K562 (cell line): ENCODE results near the gene RNF223. TPM values are rescaled to one million over a fixed set of nuclear protein-coding genes. Genes with fewer than 3 reads are reported as not detected.
A peak's percentile ranks its signal among the peaks of the same experiment; 100 is the strongest.

Experiments
- ARID3A ChIP-seq: IDR thresholded peaks from 2 replicates; pipeline ENCODE4 v1.6.1; 2012; ENCODE audit warnings: low read depth, low read length, improper control_type of control experiment, borderline replicate concordance
- ARNT ChIP-seq, 2 experiments: fragments of 450-650 bp; IDR thresholded peaks; 2 replicates each; pipeline ENCODE4 v1.6.1; 2016; ENCODE audit warnings: mild to moderate bottlenecking in 1 of 2
- CSDE1 ChIP-seq, 2 experiments: fragments of 450-650 bp; IDR thresholded peaks; 2 replicates each; pipeline ENCODE4 v1.6.1; 2016; ENCODE audit warnings: mild to moderate bottlenecking in 1 of 2
- DACH1 ChIP-seq: fragments of 450-650 bp; IDR thresholded peaks from 2 replicates; pipeline ENCODE4 v1.6.1; 2018; ENCODE audit not compliant: partially characterized antibody
- E2F1 ChIP-seq: sonication (generic); formaldehyde crosslinking; IDR thresholded peaks from 2 replicates; pipeline ENCODE4 v1.8.1; 2023; ENCODE audit warnings: mild to moderate bottlenecking, missing genetic modification reagents, moderate library complexity
- EP300 ChIP-seq: IDR thresholded peaks from 2 replicates; pipeline ENCODE4 v1.6.1; 2012; ENCODE audit warnings: low read length, improper control_type of control experiment
- FIP1L1 ChIP-seq: fragments of 200-400 bp; formaldehyde crosslinking; IDR thresholded peaks from 2 replicates; pipeline ENCODE4 v1.6.1; 2018; ENCODE audit warnings: mild to moderate bottlenecking, low read depth, low read length; ENCODE audit not compliant: poor library complexity, severe bottlenecking
- FOXK1 ChIP-seq: sonication (generic); formaldehyde crosslinking; IDR thresholded peaks from 2 replicates; pipeline ENCODE4 v1.8.0; 2022; ENCODE audit warnings: missing genetic modification reagents, mild to moderate bottlenecking, borderline replicate concordance
- GABPB1 ChIP-seq: sonication (generic); formaldehyde crosslinking; IDR thresholded peaks from 2 replicates; pipeline ENCODE4 v1.8.0; 2022; ENCODE audit warnings: mild to moderate bottlenecking, missing genetic modification reagents
- GMEB1 ChIP-seq: fragments of 250-450 bp; sonication (Bioruptor Pico); IDR thresholded peaks from 2 replicates; pipeline ENCODE4 v1.4.0; 2020; ENCODE audit warnings: mild to moderate bottlenecking
- HMG20B ChIP-seq: fragments of 250-450 bp; sonication (Bioruptor Pico); IDR thresholded peaks from 2 replicates; pipeline ENCODE4 v1.5.0; 2021; ENCODE audit warnings: mild to moderate bottlenecking
- HNRNPLL ChIP-seq: fragments of 200-400 bp; formaldehyde crosslinking; IDR thresholded peaks from 2 replicates; pipeline ENCODE4 v1.6.1; 2017; ENCODE audit warnings: low read length, low read depth, mild to moderate bottlenecking; ENCODE audit not compliant: poor library complexity, severe bottlenecking
- L3MBTL2 ChIP-seq: fragments of 450-650 bp; IDR thresholded peaks from 2 replicates; pipeline ENCODE4 v1.6.1; 2016; ENCODE audit warnings: mild to moderate bottlenecking, moderate library complexity
- NELFE ChIP-seq: IDR thresholded peaks from 2 replicates; pipeline ENCODE4 v1.6.1; 2011; ENCODE audit warnings: mild to moderate bottlenecking; ENCODE audit not compliant: insufficient read depth, insufficient read length
- NR4A1 ChIP-seq, 2 experiments: fragments of 250-450 bp in 1 of 2; fragments of 450-650 bp in 1 of 2; sonication (Bioruptor Pico) in 1 of 2; IDR thresholded peaks; 2 replicates each; pipeline versions ENCODE4 v1.4.0 to v1.6.1; 2016 to 2020; ENCODE audit warnings: mild to moderate bottlenecking in 2 of 2, missing compliant biosample characterization in 1 of 2, missing genetic modification characterization in 1 of 2, moderate library complexity in 1 of 2
- POLR2B ChIP-seq: fragments of 450-650 bp; IDR thresholded peaks from 2 replicates; pipeline ENCODE4 v1.6.1; 2018; ENCODE audit warnings: low read depth; ENCODE audit not compliant: partially characterized antibody
- RBM39 ChIP-seq: fragments of 200-400 bp; formaldehyde crosslinking; optimal IDR thresholded peaks from 2 replicates; pipeline ENCODE3; 2018; ENCODE audit warnings: low read depth, low read length
- SIN3B ChIP-seq: fragments of 450-650 bp; IDR thresholded peaks from 2 replicates; pipeline ENCODE4 v1.6.1; 2017; ENCODE audit warnings: low read depth, mild to moderate bottlenecking, moderate library complexity
- SRSF1 ChIP-seq: fragments of 200-400 bp; formaldehyde crosslinking; IDR thresholded peaks from 2 replicates; pipeline ENCODE4 v1.6.1; 2017; ENCODE audit warnings: mild to moderate bottlenecking, low read depth, low read length, moderate library complexity
- STAT5A ChIP-seq: IDR thresholded peaks from 2 replicates; pipeline ENCODE4 v1.6.1; 2012; ENCODE audit warnings: low read length, inconsistent platforms, borderline replicate concordance
- TARDBP ChIP-seq: fragments of 450-650 bp; IDR thresholded peaks from 2 replicates; pipeline ENCODE4 v1.6.1; 2016
- TBL1XR1 ChIP-seq, 2 experiments: IDR thresholded peaks; 2 replicates each; pipeline ENCODE4 v1.6.1; 2012; ENCODE audit warnings: improper control_type of control experiment in 2 of 2, low read length in 2 of 2, mild to moderate bottlenecking in 1 of 2
- TRIM28 ChIP-seq: fragments of 450-650 bp; IDR thresholded peaks from 2 replicates; pipeline ENCODE4 v1.6.1; 2017
- U2AF2 ChIP-seq: fragments of 200-400 bp; formaldehyde crosslinking; optimal IDR thresholded peaks from 2 replicates; pipeline ENCODE3; 2017; ENCODE audit warnings: low read depth, mild to moderate bottlenecking, low read length
- WHSC1 ChIP-seq: IDR thresholded peaks from one replicate; pipeline ENCODE4 v1.6.1; 2012; ENCODE audit warnings: low read length, control low read depth, inconsistent platforms
- ZEB2 ChIP-seq: fragments of 450-650 bp; IDR thresholded peaks from 2 replicates; pipeline ENCODE4 v1.6.1; 2016
- ZNF12 ChIP-seq: sonication (generic); formaldehyde crosslinking; IDR thresholded peaks from 2 replicates; pipeline ENCODE4 v1.4.0; 2020; ENCODE audit warnings: mild to moderate bottlenecking, missing genetic modification reagents
- polyA plus RNA-seq, 8 experiments: library from polyadenylated mRNA; depleted of rRNA in 4 of 8; stranded (reverse) in 5 of 8; unstranded in 3 of 8; fragments of >200 nt; fragmentation: Nextera tagmentation in 2 of 8; fragmentation: Illumina TruSeq in 1 of 8; extraction: Ambion mirVana in 2 of 8; extraction: Trizol in 1 of 8; gene quantifications; 2 replicates each; pipeline versions ENCODE4 v1.2.1 to v1.2.3, GENCODE V29; 2011 to 2014; ENCODE audit warnings: inconsistent platforms in 1 of 8, missing spikeins in 1 of 8
- total RNA-seq, 7 experiments: library from RNA; depleted of rRNA in 6 of 7; stranded (reverse); fragments of >200 nt in 6 of 7; fragmentation: Illumina TruSeq in 2 of 7; extraction: Trizol in 2 of 7; gene quantifications; 2 replicates each; pipeline versions ENCODE4 v1.2.1 to v1.2.3, GENCODE V29; 2011 to 2021; ENCODE audit warnings: low replicate concordance in 1 of 7

The RNF223 gene
- total and polyA plus RNA-seq, 9 of the 15 experiments (the other 6 are each of a cell fraction or from before 2014, with no cell fraction given) = 0.04 to 0.32 TPM; not detected in 7

- TF ChIP-seq GMEB1 (CRISPR knock-in tag) (no peak), DACH1 (no peak), L3MBTL2 (peak; percentile 82), SRSF1 (no peak), ARID3A (no peak), NR4A1 (CRISPR knock-in tag; IDR thresholded peaks at IDR 0.05) (no peak), NR4A1 (tag; IDR thresholded peaks at IDR 0.05) (no peak), STAT5A (no peak), FIP1L1 (peak; percentile 79), ZEB2 (peak; percentile 81), TARDBP (no peak), HNRNPLL (peak; percentile 70), EP300 (peak; percentile 3; the same call in 1 of the 2 replicates), TBL1XR1 (IDR thresholded peaks at IDR 0.05; ENCODE audit: low read length in 2 of 2) (no peak), SIN3B (no peak), RBM39 (no peak), GABPB1 (peak; percentile 83), CSDE1 (IDR thresholded peaks at IDR 0.05) (no peak), NELFE (no peak), E2F1 (CRISPR knock-in tag) (no peak), HMG20B (CRISPR knock-in tag) (no peak), U2AF2 (no peak), TRIM28 (no peak), FOXK1 (no peak), ARNT (IDR thresholded peaks at IDR 0.05) (no peak), POLR2B (no peak), WHSC1 (no peak), ZNF12 (CRISPR knock-in tag) (no peak)
Observed at GRCh38 chr1:1063945-1064831, 9.9 kb downstream of the RNF223 start (continued).
